Activated naive CD4-positive, alpha-beta T cell treated with anti-CD3 and anti-CD28 coated beads for 36 hours (primary cell): ENCODE results near the gene CRB1. TPM values are rescaled to one million over a fixed set of nuclear protein-coding genes. Genes with fewer than 3 reads are reported as not detected.

Experiments used
- CTCF ChIA-PET: fragments of 350-600 bp; sonication (Branson Sonifier 250); formaldehyde crosslinking; loops from one replicate; lab custom pipeline; 2021; ENCODE audit warnings: antibody characterized with exemption; lab: Charles Lee
- DNase-seq: peaks from one replicate; pipeline ENCODE4 v3.0.0-alpha.2; 2020
- H3K27ac Mint-ChIP-seq: one replicate; pipeline ENCODE4 v1.8.0; 2021; ENCODE audit warnings: mild to moderate bottlenecking, mixed read lengths
- H3K27me3 Mint-ChIP-seq: one replicate; pipeline ENCODE4 v1.8.0; 2021; ENCODE audit warnings: low read depth, mixed read lengths
- H3K36me3 Mint-ChIP-seq: one replicate; pipeline ENCODE4 v1.8.0; 2021; ENCODE audit warnings: low read depth, mixed read lengths
- H3K4me1 Mint-ChIP-seq: one replicate; pipeline ENCODE4 v1.8.0; 2021; ENCODE audit warnings: low read depth, mixed read lengths
- H3K4me3 Mint-ChIP-seq: one replicate; pipeline ENCODE4 v1.8.0; 2021; ENCODE audit warnings: mild to moderate bottlenecking, moderate library complexity, mixed read lengths
- H3K9me3 Mint-ChIP-seq: one replicate; pipeline ENCODE4 v1.8.0; 2021; ENCODE audit warnings: mixed read lengths
- intact Hi-C: fragments of 100-400 bp; cut with micrococcal nuclease; formaldehyde crosslinking; loops from one replicate; pipeline ENCODE4 v1.15.1; 2023
- total RNA-seq, 2 experiments: library from RNA; stranded (reverse); gene quantifications; one replicate each; pipeline ENCODE4 v1.2.3, GENCODE V29; 2021

Gene CRB1
- total RNA-seq, 2 experiments from 2014 or later = not detected

GRCh38 chr1:197418693-197419092, 150.6 kb downstream of the CRB1 start:
- Mint-ChIP-seq H3K27ac (no peak overlapping the region), H3K9me3 (no peaks in the 10 kb centered on the region), H3K27me3 (no peaks in the 10 kb centered on the region), H3K4me3 (no peak overlapping the region), H3K36me3 (no peaks in the 10 kb centered on the region), H3K4me1 (no peaks in the 10 kb centered on the region)
- CTCF ChIA-PET = interaction anchor here (0.6 kb wide), 1 partner anchor 19 kb away, joined by 5 read pairs; no protein-coding TSS in a partner anchor
- DNase-seq = no peak
- intact Hi-C loops = no loop called here

- DNase-seq = no peak
- Mint-ChIP-seq H3K4me1 (no peaks in the 10 kb centered on the region), H3K27me3 (no peaks in the 10 kb centered on the region), H3K9me3 (no peaks in the 10 kb centered on the region), H3K36me3 (no peaks in the 10 kb centered on the region), H3K4me3 (no peak overlapping the region), H3K27ac (no peak overlapping the region)
- CTCF ChIA-PET = no interaction called here
- intact Hi-C loops = no loop called here
These were observed 154.9 kb downstream of the CRB1 start for GRCh38 chr1:197422993-197423392.

- H3K27me3 Mint-ChIP-seq = no peaks in the 10 kb centered on the region
- CTCF ChIA-PET = no interaction called here
- no peak overlapping the region for H3K4me3 Mint-ChIP-seq
- H3K4me1 Mint-ChIP-seq = no peaks in the 10 kb centered on the region
- H3K36me3 Mint-ChIP-seq = no peaks in the 10 kb centered on the region
- DNase-seq = no peak
- H3K27ac Mint-ChIP-seq = no peak overlapping the region
- no peaks in the 10 kb centered on the region for H3K9me3 Mint-ChIP-seq
- intact Hi-C loops = no loop called here
These were observed 156.3 kb downstream of the CRB1 start for GRCh38 chr1:197424380-197424779.

- intact Hi-C loops = no loop called here
- Mint-ChIP-seq H3K9me3 (no peaks in the 10 kb centered on the region), H3K36me3 (no peaks in the 10 kb centered on the region), H3K4me1 (no peaks in the 10 kb centered on the region), H3K27ac (no peak overlapping the region), H3K27me3 (no peaks in the 10 kb centered on the region), H3K4me3 (no peak overlapping the region)
- CTCF ChIA-PET = no interaction called here
- DNase-seq = no peak
These were observed 161.3 kb downstream of the CRB1 start for GRCh38 chr1:197429372-197429771.

- no peaks in the 10 kb centered on the region for H3K36me3 Mint-ChIP-seq
- no peak overlapping the region for H3K27ac Mint-ChIP-seq
- intact Hi-C loops = no loop called here
- no peak for DNase-seq
- CTCF ChIA-PET = interaction anchor here (0.6 kb wide), 1 partner anchor 36 kb away, joined by 3 read pairs; no protein-coding TSS in a partner anchor
- no peaks in the 10 kb centered on the region for H3K9me3 Mint-ChIP-seq
- no peaks in the 10 kb centered on the region for H3K4me1 Mint-ChIP-seq
- no peak overlapping the region for H3K4me3 Mint-ChIP-seq
- no peaks in the 10 kb centered on the region for H3K27me3 Mint-ChIP-seq
These were observed 167.2 kb downstream of the CRB1 start for GRCh38 chr1:197435224-197435623.

- Mint-ChIP-seq H3K27me3 (no peaks in the 10 kb centered on the region), H3K4me3 (no peak overlapping the region)
These were observed 169.5 kb downstream of the CRB1 start for GRCh38 chr1:197437601-197438000.

GRCh38 chr1:197438010-197438790, 170.1 kb downstream of the CRB1 start:
- Mint-ChIP-seq H3K36me3 (no peaks in the 10 kb centered on the region), H3K9me3 (no peaks in the 10 kb centered on the region), H3K4me3 (no peak overlapping the region), H3K27me3 (no peaks in the 10 kb centered on the region), H3K4me1 (no peaks in the 10 kb centered on the region), H3K27ac (no peak overlapping the region)
- intact Hi-C loops = no loop called here
- DNase-seq = no peak
- CTCF ChIA-PET = interaction anchor here (1.1 to 1.7 kb wide), 2 partner anchors 11 to 430 kb away, joined by 3 to 4 read pairs; no protein-coding TSS in a partner anchor

More at GRCh38 chr1:197437601-197438000, 169.5 kb downstream of the CRB1 start:
- CTCF ChIA-PET = interaction anchor here (1.1 to 1.7 kb wide), 2 partner anchors 11 to 431 kb away, joined by 3 to 4 read pairs; no protein-coding TSS in a partner anchor
- Mint-ChIP-seq H3K27ac (no peak overlapping the region), H3K36me3 (no peaks in the 10 kb centered on the region), H3K4me1 (no peaks in the 10 kb centered on the region), H3K9me3 (no peaks in the 10 kb centered on the region)
- intact Hi-C loops = no loop called here
- DNase-seq = no peak

GRCh38 chr1:197439708-197440280, 171.7 kb downstream of the CRB1 start:
- no peaks in the 10 kb centered on the region for H3K36me3 Mint-ChIP-seq
- no peak overlapping the region for H3K27ac Mint-ChIP-seq
- no peak overlapping the region for H3K4me3 Mint-ChIP-seq
- H3K27me3 Mint-ChIP-seq = no peaks in the 10 kb centered on the region
- intact Hi-C loops = no loop called here
- no peaks in the 10 kb centered on the region for H3K9me3 Mint-ChIP-seq
- DNase-seq = no peak
- CTCF ChIA-PET = no interaction called here
- no peaks in the 10 kb centered on the region for H3K4me1 Mint-ChIP-seq

GRCh38 chr1:197440715-197441114, 172.7 kb downstream of the CRB1 start:
- Mint-ChIP-seq H3K9me3 (no peaks in the 10 kb centered on the region), H3K27ac (no peak overlapping the region), H3K4me3 (no peak overlapping the region), H3K4me1 (no peaks in the 10 kb centered on the region), H3K36me3 (no peaks in the 10 kb centered on the region), H3K27me3 (no peaks in the 10 kb centered on the region)
- CTCF ChIA-PET = no interaction called here
- intact Hi-C loops = no loop called here
- no peak for DNase-seq

GRCh38 chr1:197441999-197442414, 174.0 kb downstream of the CRB1 start:
- Mint-ChIP-seq H3K4me1 (no peaks in the 10 kb centered on the region), H3K27ac (no peak overlapping the region), H3K4me3 (no peak overlapping the region), H3K9me3 (no peaks in the 10 kb centered on the region), H3K36me3 (no peaks in the 10 kb centered on the region), H3K27me3 (no peaks in the 10 kb centered on the region)
- intact Hi-C loops = no loop called here
- CTCF ChIA-PET = no interaction called here
- DNase-seq = no peak

GRCh38 chr1:197444755-197445154, 176.7 kb downstream of the CRB1 start:
- DNase-seq = no peak
- no peaks in the 10 kb centered on the region for H3K27me3 Mint-ChIP-seq
- intact Hi-C loops = no loop called here
- H3K9me3 Mint-ChIP-seq = no peaks in the 10 kb centered on the region
- H3K36me3 Mint-ChIP-seq = no peaks in the 10 kb centered on the region
- H3K4me1 Mint-ChIP-seq = no peaks in the 10 kb centered on the region
- H3K4me3 Mint-ChIP-seq = no peak overlapping the region
- CTCF ChIA-PET = no interaction called here
- no peak overlapping the region for H3K27ac Mint-ChIP-seq

GRCh38 chr1:197448121-197448779, 180.2 kb downstream of the CRB1 start:
- H3K4me3 Mint-ChIP-seq = no peak overlapping the region
- DNase-seq = no peak
- CTCF ChIA-PET = interaction anchor here (1.3 kb wide), 1 partner anchor 11 kb away, joined by 4 read pairs; no protein-coding TSS in a partner anchor
- no peaks in the 10 kb centered on the region for H3K4me1 Mint-ChIP-seq
- H3K27ac Mint-ChIP-seq = no peak overlapping the region
- no peaks in the 10 kb centered on the region for H3K27me3 Mint-ChIP-seq
- no peaks in the 10 kb centered on the region for H3K9me3 Mint-ChIP-seq
- H3K36me3 Mint-ChIP-seq = no peaks in the 10 kb centered on the region
- intact Hi-C loops = no loop called here
